Keratinocyte (primary cell): ENCODE data around the gene TRPV5. TPM values are rescaled to one million over a fixed set of nuclear protein-coding genes. Genes with fewer than 3 reads are reported as not detected.

Experiments used
- DNase-seq: peaks from one replicate; pipeline ENCODE4 v3.0.0-alpha.2; 2011; ENCODE audit warnings: low read depth, missing footprints, low spot score
- FAIRE-seq: peaks from 2 replicates; lab custom pipeline; 2011; peaks lifted over from hg19 to GRCh38; lab: Jason Lieb, UNC
- H2AFZ ChIP-seq: 2 replicates; pipeline ENCODE4 v1.6.0; 2012; ENCODE audit warnings: low read length, control low read depth, inconsistent platforms; ENCODE audit not compliant: control insufficient read depth
- H3K27ac ChIP-seq: 2 replicates; pipeline ENCODE4 v1.5.1; 2011; ENCODE audit warnings: low read length; ENCODE audit not compliant: control insufficient read depth, insufficient read depth
- H3K27me3 ChIP-seq: 3 replicates; pipeline ENCODE4 v1.6.0; 2011; ENCODE audit warnings: low read length; ENCODE audit not compliant: control insufficient read depth, insufficient read depth; ENCODE audit errors: extremely low read depth
- H3K36me3 ChIP-seq, 2 experiments: 2 replicates in 1 of 2; 3 replicates in 1 of 2; pipeline ENCODE4 v1.5.1; 2011; ENCODE audit warnings: low read length in 2 of 2, mild to moderate bottlenecking in 1 of 2; ENCODE audit not compliant: control insufficient read depth in 2 of 2, insufficient read depth in 2 of 2; ENCODE audit errors: extremely low read depth in 1 of 2
- H3K4me1 ChIP-seq: 3 replicates; pipeline ENCODE4 v1.5.1; 2011; ENCODE audit warnings: low read length; ENCODE audit not compliant: control insufficient read depth, insufficient read depth; ENCODE audit errors: extremely low read depth
- H3K4me2 ChIP-seq: 3 replicates; pipeline ENCODE4 v1.6.0; 2011; ENCODE audit warnings: low read depth, low read length; ENCODE audit not compliant: control insufficient read depth, insufficient read depth; ENCODE audit errors: extremely low read depth
- H3K4me3 ChIP-seq, 3 experiments: fragments of 200-600 bp in 1 of 3; sonication (generic) in 1 of 3; 2 replicates in 2 of 3; 3 replicates in 1 of 3; pipeline ENCODE4 v1.5.1; 2011 to 2016; ENCODE audit warnings: low read length in 3 of 3, mild to moderate bottlenecking in 3 of 3, control low read depth in 2 of 3, inconsistent platforms in 1 of 3, low read depth in 1 of 3, mixed read lengths in 1 of 3, mixed run types in 1 of 3, moderate library complexity in 1 of 3; ENCODE audit not compliant: control insufficient read depth in 2 of 3, insufficient read depth in 2 of 3; ENCODE audit errors: extremely low read depth in 1 of 3
- H3K79me2 ChIP-seq: 2 replicates; pipeline ENCODE4 v1.6.0; 2012; ENCODE audit warnings: low read length; ENCODE audit not compliant: control insufficient read depth, insufficient read depth
- H3K9ac ChIP-seq: 3 replicates; pipeline ENCODE4 v1.6.0; 2011; ENCODE audit warnings: low read length; ENCODE audit not compliant: control insufficient read depth, insufficient read depth; ENCODE audit errors: extremely low read depth
- H3K9me1 ChIP-seq: 3 replicates; pipeline ENCODE4 v1.6.0; 2011; ENCODE audit warnings: low read length; ENCODE audit not compliant: control insufficient read depth, insufficient read depth; ENCODE audit errors: extremely low read depth
- H3K9me3 ChIP-seq: 2 replicates; pipeline ENCODE4 v1.5.1; 2012; ENCODE audit warnings: low read depth, low read length; ENCODE audit not compliant: control insufficient read depth
- H4K20me1 ChIP-seq: 3 replicates; pipeline ENCODE4 v1.6.0; 2011; ENCODE audit warnings: low read length; ENCODE audit not compliant: control insufficient read depth, insufficient read depth; ENCODE audit errors: extremely low read depth
- CTCF ChIP-seq, 3 experiments: IDR thresholded peaks in 1 of 3; conservative IDR thresholded peaks in 1 of 3; optimal IDR thresholded peaks in 1 of 3; 2 replicates in 2 of 3; 3 replicates in 1 of 3; pipeline versions ENCODE3 to v1.5.1; 2011; ENCODE audit warnings: low read length in 3 of 3, mild to moderate bottlenecking in 3 of 3, moderate library complexity in 2 of 3, control low read depth in 1 of 3, inconsistent platforms in 1 of 3; ENCODE audit not compliant: insufficient read depth in 2 of 3; ENCODE audit errors: extremely low read depth in 1 of 3
- EZH2 ChIP-seq: IDR thresholded peaks from one replicate; pipeline ENCODE4 v1.6.1; 2012; ENCODE audit warnings: inconsistent platforms, mild to moderate bottlenecking, low read length, moderate library complexity
- dilution Hi-C: fragments of 300-500 bp; cut with MboI; formaldehyde crosslinking; loops from one replicate; pipeline ENCODE4 v1.7.0; 2020; ENCODE audit warnings: low sequenced_read_pairs; ENCODE audit not compliant: extremely low pct_ligation_motif_present
- polyA plus RNA-seq, 5 experiments: library from polyadenylated mRNA; depleted of rRNA in 3 of 5; stranded (reverse) in 3 of 5; stranded (forward) in 1 of 5; unstranded in 1 of 5; fragments of >200 nt; gene quantifications; 1 replicate in 1 of 5; 2 replicates in 3 of 5; 3 replicates in 1 of 5; pipeline versions ENCODE4 v1.2.1 to v1.2.3, GENCODE V29; 2011 to 2012; ENCODE audit warnings: missing spikeins in 2 of 5, low read depth in 1 of 5, low replicate concordance in 1 of 5

TRPV5 gene
- polyA plus RNA-seq, 1 donor (not counting 4 experiments of a cell fraction or from before 2014, with no cell fraction given), result not detected

DNA sequence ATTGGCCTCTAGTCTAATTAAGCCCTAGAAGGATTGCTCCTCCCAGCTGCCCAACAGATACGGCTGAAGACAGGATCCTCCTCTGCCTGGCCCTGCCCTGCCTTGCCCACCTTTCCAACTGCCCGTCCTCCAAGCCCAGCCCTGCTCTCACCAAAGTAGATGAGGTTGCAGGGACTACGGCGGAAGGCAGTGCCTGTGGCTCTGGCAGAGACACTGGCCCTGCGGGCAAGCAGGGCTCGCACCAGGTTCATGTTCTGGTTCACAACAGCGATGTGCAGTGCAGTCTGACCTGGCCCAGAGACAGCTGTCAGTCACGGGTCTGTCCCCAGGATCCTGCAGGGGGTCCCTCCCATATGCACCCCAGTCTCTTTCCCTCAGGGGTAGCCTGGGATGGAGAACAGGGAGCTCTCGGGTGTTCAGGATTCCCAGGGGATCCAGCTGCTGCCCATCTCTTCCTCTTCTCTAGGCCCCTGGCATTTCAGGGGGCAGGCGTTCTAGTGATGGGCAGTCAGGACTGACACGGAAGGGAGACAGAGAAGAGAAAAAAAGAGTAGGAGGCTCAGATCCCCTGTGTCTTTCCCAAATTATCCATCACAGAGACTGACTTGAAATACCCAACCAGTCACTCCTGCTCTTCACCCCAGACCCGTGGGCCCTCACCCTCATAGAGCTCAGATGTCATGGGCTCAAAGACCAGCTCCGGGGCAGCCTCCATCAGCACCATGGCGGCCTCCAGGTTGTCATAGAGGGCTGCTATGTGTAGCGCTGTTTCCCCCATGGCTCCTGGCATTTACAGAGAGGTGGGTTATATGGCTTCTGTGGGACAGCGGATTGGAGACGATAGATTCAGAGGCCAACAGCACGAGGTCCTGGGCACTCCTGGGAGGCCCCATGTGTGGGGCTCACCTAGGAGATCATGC, 56.3 kb downstream of the TRPV5 start:
- no peaks in the 10 kb centered on the region for H3K9me1 ChIP-seq
- FAIRE-seq, result no peak
- H3K27ac ChIP-seq, result no peak overlapping the region
- no peaks in the 10 kb centered on the region for H3K27me3 ChIP-seq
- H2AFZ ChIP-seq, result no peak overlapping the region
- no peak for TF ChIP-seq CTCF (optimal IDR thresholded peaks at IDR 0.05 in 1 of 3, IDR thresholded peaks at IDR 0.05 in 1 of 3, conservative IDR thresholded peaks at IDR 0.05 in 1 of 3; ENCODE audit: extremely low read depth in 1 of 3, insufficient read depth in 2 of 3, low read length in 3 of 3)
- no peak for TF ChIP-seq EZH2
- H3K4me2 ChIP-seq, result no peak overlapping the region
- peaks cover 5% of the 10 kb centered on the region for H3K4me1 ChIP-seq
- no peaks in the 10 kb centered on the region for H3K79me2 ChIP-seq
- H3K9ac ChIP-seq, result no peak overlapping the region
- no peaks in the 10 kb centered on the region for H3K36me3 ChIP-seq
- no peak overlapping the region for H3K4me3 ChIP-seq
- DNase-seq, result no peak
- H3K9me3 ChIP-seq, result no peaks in the 10 kb centered on the region
- H4K20me1 ChIP-seq, result no peaks in the 10 kb centered on the region
- dilution Hi-C loops, result no loop called here

GRCh38 chr7:142876236-142876960, 57.1 kb downstream of the TRPV5 start:
- Histone ChIP-seq H3K4me3 (no peak overlapping the region), H3K36me3 (no peaks in the 10 kb centered on the region), H3K27ac (no peak overlapping the region), H3K79me2 (no peaks in the 10 kb centered on the region), H3K4me2 (no peak overlapping the region), H3K9me1 (no peaks in the 10 kb centered on the region), H2AFZ (no peak overlapping the region), H3K9ac (no peak overlapping the region), H4K20me1 (no peaks in the 10 kb centered on the region), H3K4me1 (no peaks in the 10 kb centered on the region), H3K9me3 (no peaks in the 10 kb centered on the region), H3K27me3 (no peaks in the 10 kb centered on the region)
- FAIRE-seq (no peak), DNase-seq (no peak)
- dilution Hi-C loops, result no loop called here
- TF ChIP-seq CTCF (optimal IDR thresholded peaks at IDR 0.05 in 1 of 3, IDR thresholded peaks at IDR 0.05 in 1 of 3, conservative IDR thresholded peaks at IDR 0.05 in 1 of 3; ENCODE audit: extremely low read depth in 1 of 3, insufficient read depth in 2 of 3, low read length in 3 of 3) (no peak), EZH2 (no peak)
